Aorta (tissue), 5 donors: ENCODE data around the gene TGOLN2. TPM values are rescaled to one million over a fixed set of nuclear protein-coding genes. Genes with fewer than 3 reads are reported as not detected.

Source experiments
- ATAC-seq: fragments of 200-7000 bp; cut with Tn5 transposase; one replicate; pipeline ENCODE4 v1.9.1; 2022; ENCODE audit warnings: moderate library complexity; ENCODE audit not compliant: low FRiP score
- DNase-seq, 2 donors: peaks; one replicate each; pipeline ENCODE4 v3.0.0-alpha.2; 2020
- H3K27ac ChIP-seq, 2 donors: one replicate each; pipeline ENCODE4 v1.5.1; 2013; ENCODE audit warnings: low read length in 2 of 2, mild to moderate bottlenecking in 2 of 2, moderate library complexity in 2 of 2, control low read depth in 1 of 2, inconsistent platforms in 1 of 2, low read depth in 1 of 2
- H3K27me3 ChIP-seq, 2 donors: one replicate each; pipeline ENCODE4 v1.6.1; 2013; ENCODE audit warnings: control low read depth in 1 of 2, low read length in 1 of 2, mild to moderate bottlenecking in 1 of 2, moderate library complexity in 1 of 2; ENCODE audit not compliant: insufficient read depth in 2 of 2, control insufficient read depth in 1 of 2
- H3K36me3 ChIP-seq, 2 donors: one replicate each; pipeline ENCODE4 v1.6.1; 2013; ENCODE audit warnings: control low read depth in 1 of 2, low read length in 1 of 2, mild to moderate bottlenecking in 1 of 2; ENCODE audit not compliant: insufficient read depth in 2 of 2, control insufficient read depth in 1 of 2
- H3K4me1 ChIP-seq, 2 donors: one replicate each; pipeline ENCODE4 v1.6.1; 2013; ENCODE audit warnings: low read length in 2 of 2, control low read depth in 1 of 2, mild to moderate bottlenecking in 1 of 2, moderate library complexity in 1 of 2; ENCODE audit not compliant: insufficient read depth in 2 of 2, control insufficient read depth in 1 of 2
- H3K4me3 ChIP-seq, 2 donors: one replicate each; pipeline ENCODE4 v1.5.1; 2013; ENCODE audit warnings: low read length in 2 of 2, control low read depth in 1 of 2, mild to moderate bottlenecking in 1 of 2
- H3K9me3 ChIP-seq: one replicate; pipeline ENCODE4 v1.6.1; 2013; ENCODE audit warnings: mild to moderate bottlenecking, low read length; ENCODE audit not compliant: control insufficient read depth
- WGBS, 2 donors: extraction: QIAGEN DNeasy Blood & Tissue Kit; methylation state at CpG; one replicate each; pipeline ENCODE4 v1.1.7; 2013; 5-methylcytosine and 5-hydroxymethylcytosine counted together
- intact Hi-C, 2 donors: fragments of 100-400 bp; cut with DNase I; formaldehyde crosslinking; loops; one replicate each; pipeline versions ENCODE4 v1.14.2 to v1.15.0; 2022
- polyA plus RNA-seq, 2 donors: library from polyadenylated mRNA; stranded (reverse); fragments of 200-250 nt; gene quantifications; one replicate each; pipeline ENCODE4 v1.2.3, GENCODE V29; 2013
- total RNA-seq, 2 donors: library from RNA; stranded (reverse); fragmentation: NEBNext Ultra II Directional; extraction: Animal tissue kit (Norgen Biotek cat#: 25700); gene quantifications; one replicate each; pipeline ENCODE4 v1.2.1, GENCODE V29; 2021
- donor health status: healthy with polysubstance abuse.
- donor health status: Bipolar disorder and iron deficiency.
- donor health status: DM: no; HTN: no; CAD: no.
- donor health status: DM: no; HTN: no; CAD: no.
- donor health status: DM: yes; HTN: yes; CAD: no.

The TGOLN2 gene
- total and polyA plus RNA-seq, 4 donors = 37.1 to 123 (median 87.2) TPM

- no peaks in the 10 kb centered on the region for H3K4me1 ChIP-seq
- intact Hi-C loops = no loop called here
- H3K36me3 ChIP-seq = no peaks in the 10 kb centered on the region
- no peak overlapping the region for H3K4me3 ChIP-seq
- no peaks in the 10 kb centered on the region for H3K9me3 ChIP-seq
- ATAC-seq = no peak
- H3K27me3 ChIP-seq = no peaks in the 10 kb centered on the region
- H3K27ac ChIP-seq = no peak overlapping the region
- WGBS, 2 donors = 84 to 90% methylated on average over 9 of the region's 9 CpGs
- DNase-seq = no peak
These were observed 20.3 kb downstream of the TGOLN2 start for GRCh38 chr2:85307527-85307897.

- intact Hi-C loops = no loop called here
- Histone ChIP-seq H3K27ac (no peak overlapping the region), H3K27me3 (no peaks in the 10 kb centered on the region), H3K36me3 (peaks cover 0 to 2% of the 10 kb centered on the region in 2 donors), H3K9me3 (no peaks in the 10 kb centered on the region), H3K4me1 (no peaks in the 10 kb centered on the region), H3K4me3 (no peak overlapping the region)
- peak in 1 of 2 donors; percentile 63 for DNase-seq
- WGBS, 2 donors = 89% methylated on average over 28 of the region's 28 CpGs
- ATAC-seq = no peak
These were observed 23.8 kb downstream of the TGOLN2 start for GRCh38 chr2:85303780-85304531.

- no peak for ATAC-seq
- intact Hi-C loops = no loop called here
These were observed 25.7 kb downstream of the TGOLN2 start for GRCh38 chr2:85302121-85302520.

GRCh38 chr2:85291425-85292023, 36.3 kb downstream of the TGOLN2 start:
- Histone ChIP-seq H3K4me1 (no peaks in the 10 kb centered on the region), H3K36me3 (no peaks in the 10 kb centered on the region), H3K27ac (no peak overlapping the region), H3K9me3 (no peaks in the 10 kb centered on the region), H3K27me3 (no peaks in the 10 kb centered on the region), H3K4me3 (no peak overlapping the region)
- 85 to 92% methylated on average over 4 of the region's 4 CpGs for WGBS, 2 donors
- ATAC-seq (no peak), DNase-seq (no peak)
- intact Hi-C loops = no loop called here

More at GRCh38 chr2:85302121-85302520, 25.7 kb downstream of the TGOLN2 start:
- 65 to 77% methylated on average over 6 of the region's 6 CpGs for WGBS, 2 donors
- no peak for DNase-seq
- Histone ChIP-seq H3K27me3 (no peaks in the 10 kb centered on the region), H3K27ac (no peak overlapping the region), H3K36me3 (peaks cover 0 to 2% of the 10 kb centered on the region in 2 donors), H3K4me3 (no peak overlapping the region), H3K4me1 (no peaks in the 10 kb centered on the region), H3K9me3 (no peaks in the 10 kb centered on the region)

- no peaks in the 10 kb centered on the region for H3K36me3 ChIP-seq
- H3K4me1 ChIP-seq = no peaks in the 10 kb centered on the region
- DNase-seq = peak in 1 of 2 donors; percentile 36
- no peak for ATAC-seq
- no peaks in the 10 kb centered on the region for H3K9me3 ChIP-seq
- 75 to 77% methylated on average over 10 of the region's 10 CpGs for WGBS, 2 donors
- no peak overlapping the region for H3K27ac ChIP-seq
- no peaks in the 10 kb centered on the region for H3K27me3 ChIP-seq
- no peak overlapping the region for H3K4me3 ChIP-seq
- intact Hi-C loops = no loop called here
These were observed 39.5 kb downstream of the TGOLN2 start for GRCh38 chr2:85288244-85288725.

- DNase-seq (no peak), ATAC-seq (no peak)
- Histone ChIP-seq H3K4me1 (no peaks in the 10 kb centered on the region), H3K4me3 (no peak overlapping the region), H3K9me3 (no peaks in the 10 kb centered on the region), H3K27me3 (no peaks in the 10 kb centered on the region), H3K36me3 (no peaks in the 10 kb centered on the region), H3K27ac (no peak overlapping the region)
- 88 to 91% methylated on average over 7 of the region's 7 CpGs for WGBS, 2 donors
- intact Hi-C loops = no loop called here
These were observed 40.1 kb downstream of the TGOLN2 start for GRCh38 chr2:85287721-85288120.

- intact Hi-C loops = no loop called here
- no peak overlapping the region for H3K4me3 ChIP-seq
- no peaks in the 10 kb centered on the region for H3K9me3 ChIP-seq
- DNase-seq (peak in 1 of 2 donors; percentile 27), ATAC-seq (no peak)
- H3K36me3 ChIP-seq = no peaks in the 10 kb centered on the region
- no peaks in the 10 kb centered on the region for H3K4me1 ChIP-seq
- 75 to 78% methylated on average over 8 of the region's 8 CpGs for WGBS, 2 donors
- H3K27me3 ChIP-seq = no peaks in the 10 kb centered on the region
- no peak overlapping the region for H3K27ac ChIP-seq
These were observed 40.9 kb downstream of the TGOLN2 start for GRCh38 chr2:85286918-85287317.

GRCh38 chr2:85283641-85284040, 44.1 kb downstream of the TGOLN2 start:
- no peaks in the 10 kb centered on the region for H3K36me3 ChIP-seq
- 91 to 92% methylated on average over 8 of the region's 8 CpGs for WGBS, 2 donors
- intact Hi-C loops = loop anchor here in 1 of 2 donors (2.0 kb wide), 1 partner anchor 151 kb away; the partner anchor contains the start of gene TCF7L1
- no peak overlapping the region for H3K4me3 ChIP-seq
- H3K27ac ChIP-seq = no peak overlapping the region
- H3K9me3 ChIP-seq = no peaks in the 10 kb centered on the region
- no peaks in the 10 kb centered on the region for H3K27me3 ChIP-seq
- DNase-seq (no peak), ATAC-seq (no peak)
- no peaks in the 10 kb centered on the region for H3K4me1 ChIP-seq

- 94% methylated on average over 7 of the region's 7 CpGs for WGBS, 2 donors
- ATAC-seq (no peak), DNase-seq (no peak)
- intact Hi-C loops = no loop called here
- no peak overlapping the region for H3K27ac ChIP-seq
- no peaks in the 10 kb centered on the region for H3K27me3 ChIP-seq
- peaks cover 0 to 2% of the 10 kb centered on the region in 2 donors for H3K4me1 ChIP-seq
- H3K4me3 ChIP-seq = no peak overlapping the region
- H3K36me3 ChIP-seq = no peaks in the 10 kb centered on the region
- no peaks in the 10 kb centered on the region for H3K9me3 ChIP-seq
These were observed 44.9 kb downstream of the TGOLN2 start for GRCh38 chr2:85282914-85283313.
